Testis (tissue), 3 donors: ENCODE data around the gene GATA2. TPM values are rescaled to one million over a fixed set of nuclear protein-coding genes. Genes with fewer than 3 reads are reported as not detected.

ENCODE experiments used
- DNase-seq: peaks from one replicate; pipeline ENCODE4 v3.0.0-alpha.2; 2019
- H3K27ac ChIP-seq, 2 donors: fragments of 200-600 bp; sonication (generic); one replicate each; pipeline ENCODE4 v1.5.1; 2019
- H3K27me3 ChIP-seq: fragments of 200-600 bp; sonication (generic); one replicate; pipeline ENCODE4 v1.5.1; 2019
- H3K36me3 ChIP-seq: fragments of 200-600 bp; sonication (generic); one replicate; pipeline ENCODE4 v1.5.1; 2017; ENCODE audit warnings: low read depth; ENCODE audit errors: missing control alignments
- H3K4me1 ChIP-seq: fragments of 200-600 bp; sonication (generic); one replicate; pipeline ENCODE4 v1.5.1; 2019
- H3K4me3 ChIP-seq, 2 donors: fragments of 200-600 bp; sonication (generic); one replicate each; pipeline ENCODE4 v1.5.1; 2017 to 2019
- H3K9me3 ChIP-seq: fragments of 200-600 bp; sonication (generic); one replicate; pipeline ENCODE4 v1.5.1; 2017
- POLR2A ChIP-seq: fragments of 450-650 bp; IDR thresholded peaks from one replicate; pipeline ENCODE4 v1.6.1; 2017; ENCODE audit warnings: antibody characterized with exemption, mild to moderate bottlenecking, moderate library complexity
- WGBS, 2 donors: methylation state at CpG; one replicate each; pipeline ENCODE4 v1.1.5; 2018; 5-methylcytosine and 5-hydroxymethylcytosine counted together
- intact Hi-C: fragments of 100-400 bp; cut with DNase I; formaldehyde crosslinking; loops from one replicate; pipeline ENCODE4 v1.15.1; 2023; ENCODE audit warnings: low total_unique reads
- polyA plus RNA-seq: library from polyadenylated mRNA; stranded (reverse); fragments of 350-450 nt; fragmentation: Illumina TruSeq; extraction: RNeasy Lipid Tissue Mini Kit (QIAGEN cat#74804); gene quantifications from one replicate; pipeline ENCODE4 v1.2.3, GENCODE V29; 2014; ENCODE audit warnings: low read depth, low replicate concordance; ENCODE audit not compliant: insufficient read depth
- total RNA-seq, 2 donors: library from RNA; depleted of rRNA; stranded (reverse); fragments of >200 nt; gene quantifications; one replicate each; pipeline ENCODE4 v1.2.3, GENCODE V29; 2016
- TF ChIP-seq, protein P1 (sequence below), 3 experiments: fragments of 450-650 bp in 2 of 3; fragments of 200-600 bp in 1 of 3; sonication (generic) in 1 of 3; IDR thresholded peaks; one replicate each; pipeline ENCODE4 v1.5.1; 2016 to 2019; ENCODE audit warnings: antibody characterized with exemption in 3 of 3, mild to moderate bottlenecking in 2 of 3, moderate library complexity in 1 of 3

GATA2 gene
- total and polyA plus RNA-seq, 3 donors from 2014 or later, result 6.6 to 13.5 (median 11.9) TPM

- 64 to 66% methylated on average over 8 to 9 of the region's 9 CpGs for WGBS, 2 donors
- intact Hi-C loops, result no loop called here
- no peaks in the 10 kb centered on the region for H3K27me3 ChIP-seq
- TF ChIP-seq, protein P1, sequence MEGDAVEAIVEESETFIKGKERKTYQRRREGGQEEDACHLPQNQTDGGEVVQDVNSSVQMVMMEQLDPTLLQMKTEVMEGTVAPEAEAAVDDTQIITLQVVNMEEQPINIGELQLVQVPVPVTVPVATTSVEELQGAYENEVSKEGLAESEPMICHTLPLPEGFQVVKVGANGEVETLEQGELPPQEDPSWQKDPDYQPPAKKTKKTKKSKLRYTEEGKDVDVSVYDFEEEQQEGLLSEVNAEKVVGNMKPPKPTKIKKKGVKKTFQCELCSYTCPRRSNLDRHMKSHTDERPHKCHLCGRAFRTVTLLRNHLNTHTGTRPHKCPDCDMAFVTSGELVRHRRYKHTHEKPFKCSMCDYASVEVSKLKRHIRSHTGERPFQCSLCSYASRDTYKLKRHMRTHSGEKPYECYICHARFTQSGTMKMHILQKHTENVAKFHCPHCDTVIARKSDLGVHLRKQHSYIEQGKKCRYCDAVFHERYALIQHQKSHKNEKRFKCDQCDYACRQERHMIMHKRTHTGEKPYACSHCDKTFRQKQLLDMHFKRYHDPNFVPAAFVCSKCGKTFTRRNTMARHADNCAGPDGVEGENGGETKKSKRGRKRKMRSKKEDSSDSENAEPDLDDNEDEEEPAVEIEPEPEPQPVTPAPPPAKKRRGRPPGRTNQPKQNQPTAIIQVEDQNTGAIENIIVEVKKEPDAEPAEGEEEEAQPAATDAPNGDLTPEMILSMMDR (IDR thresholded peaks at IDR 0.05), result no peak
- TF ChIP-seq POLR2A, result no peak
- H3K4me1 ChIP-seq, result no peaks in the 10 kb centered on the region
- H3K4me3 ChIP-seq, result no peak overlapping the region
- no peaks in the 10 kb centered on the region for H3K36me3 ChIP-seq
- H3K9me3 ChIP-seq, result no peaks in the 10 kb centered on the region
- DNase-seq, result no peak
- H3K27ac ChIP-seq, result no peak overlapping the region
Observed at GRCh38 chr3:128532012-128532983, 39.3 kb upstream of the GATA2 start.

GRCh38 chr3:128524374-128525299 lies 31.6 kb upstream of the GATA2 start:
- intact Hi-C loops, result no loop called here
- no peaks in the 10 kb centered on the region for H3K27me3 ChIP-seq

DNA sequence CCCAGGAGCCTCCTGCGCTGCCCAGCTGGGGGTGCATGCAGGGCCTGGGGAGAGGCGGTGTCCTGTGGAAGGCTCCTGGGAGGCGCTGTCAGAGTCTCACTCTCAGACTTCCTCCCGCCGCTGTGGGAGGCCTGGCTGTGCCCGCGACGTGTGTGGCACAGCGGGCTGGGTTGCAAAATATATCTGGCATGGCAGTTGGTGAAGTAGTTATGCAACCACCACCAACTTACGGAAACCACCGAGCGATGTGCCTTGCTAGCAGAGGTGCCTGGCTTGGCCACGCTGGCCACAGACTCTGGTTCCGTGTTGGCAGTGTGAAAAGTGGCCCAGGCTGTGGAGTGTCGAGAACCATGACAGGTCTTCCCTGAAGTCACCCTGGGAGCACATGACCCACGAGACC lies 30.6 kb upstream of the GATA2 start:
- Histone ChIP-seq H3K27me3 (no peaks in the 10 kb centered on the region), H3K36me3 (no peaks in the 10 kb centered on the region), H3K9me3 (no peaks in the 10 kb centered on the region), H3K4me1 (no peaks in the 10 kb centered on the region), H3K27ac (no peak overlapping the region), H3K4me3 (no peak overlapping the region)
- no peak for DNase-seq
- WGBS, 2 donors, result 93% methylated on average over 16 of the region's 16 CpGs; no CpG with 5 or more reads in 1 of the 2 donors
- intact Hi-C loops, result no loop called here
- no peak for TF ChIP-seq POLR2A
- TF ChIP-seq, protein P1 (IDR thresholded peaks at IDR 0.05), result no peak

More at GRCh38 chr3:128524374-128525299, 31.6 kb upstream of the GATA2 start:
- no peak overlapping the region for H3K4me3 ChIP-seq
- no peak for TF ChIP-seq POLR2A
- TF ChIP-seq, protein P1 (IDR thresholded peaks at IDR 0.05), result no peak
- 79 to 81% methylated on average over 8 to 10 of the region's 10 CpGs for WGBS, 2 donors
- no peak overlapping the region for H3K27ac ChIP-seq
- H3K9me3 ChIP-seq, result no peaks in the 10 kb centered on the region
- H3K4me1 ChIP-seq, result no peaks in the 10 kb centered on the region
- H3K36me3 ChIP-seq, result no peaks in the 10 kb centered on the region
- no peak for DNase-seq

DNA sequence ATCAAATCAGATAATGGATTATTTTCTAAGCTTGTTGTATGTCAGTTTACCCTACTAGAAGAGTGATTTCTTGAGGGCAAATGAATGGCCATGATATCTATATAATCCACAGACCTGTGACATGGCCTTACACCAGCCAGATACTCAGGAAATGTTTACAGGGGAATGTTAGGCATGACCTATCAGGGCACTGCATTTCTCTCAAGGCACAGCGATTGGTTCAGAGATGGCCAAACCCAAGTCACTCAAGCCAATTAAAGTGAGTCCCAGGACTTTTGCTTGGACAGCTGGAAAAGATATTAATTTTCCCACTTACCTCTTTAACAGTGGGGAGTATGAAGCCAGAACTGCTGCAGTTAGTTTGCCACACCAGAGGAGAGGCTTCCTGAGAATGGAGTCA lies 28.7 kb upstream of the GATA2 start:
- WGBS, 2 donors, result 93% methylated on average over 1 of the region's 1 CpG
- Histone ChIP-seq H3K4me1 (no peaks in the 10 kb centered on the region), H3K4me3 (no peak overlapping the region), H3K9me3 (no peaks in the 10 kb centered on the region), H3K27me3 (no peaks in the 10 kb centered on the region), H3K27ac (no peak overlapping the region), H3K36me3 (no peaks in the 10 kb centered on the region)
- no peak for DNase-seq
- TF ChIP-seq POLR2A, result no peak
- TF ChIP-seq, protein P1 (IDR thresholded peaks at IDR 0.05), result no peak
- intact Hi-C loops, result no loop called here
